HepG2 (cell line): ENCODE results near the gene MAPK9. TPM values are rescaled to one million over a fixed set of nuclear protein-coding genes. Genes with fewer than 3 reads are reported as not detected.

ENCODE experiments used
- ATAC-seq: fragments of 200-7000 bp; cut with Tn5 transposase; 3 replicates; pipeline ENCODE4 v1.9.1; 2020; ENCODE audit warnings: mild to moderate bottlenecking, moderate library complexity
- BruUV-seq: library from RNA; stranded (reverse); fragments of 400-500 nt; replicated peaks from 2 replicates; lab custom pipeline; 2021; lab: Mats Ljungman, UMichigan
- CTCF ChIA-PET: fragments of 300-600 bp; formaldehyde crosslinking; extraction: SDS; loops from one replicate; lab custom pipeline; 2021; ENCODE audit warnings: low total read pairs, inconsistent platforms, low intra/inter-chr PET ratio; lab: Yijun Ruan, JAX
- POLR2A ChIA-PET: fragments of 350-600 bp; sonication (Branson Sonifier 250); formaldehyde crosslinking; loops from one replicate; lab custom pipeline; 2020; ENCODE audit warnings: antibody characterized with exemption, inconsistent platforms; lab: Yijun Ruan, JAX
- DNase-seq: peaks from one replicate; pipeline ENCODE4 v3.0.0-alpha.2; 2015; ENCODE audit warnings: low spot score
- FAIRE-seq: peaks from 3 replicates; lab custom pipeline; 2011; peaks lifted over from hg19 to GRCh38; lab: Jason Lieb, UNC
- H2AFZ ChIP-seq: one replicate; pipeline ENCODE4 v1.6.1; 2011; ENCODE audit warnings: low read length, inconsistent platforms
- H3K27ac ChIP-seq: fragments of 300-600 bp; 3 replicates; pipeline ENCODE4 v1.8.0; 2011; ENCODE audit warnings: mixed run types, mild to moderate bottlenecking, mixed read lengths, low read length, inconsistent platforms; ENCODE audit not compliant: insufficient read depth; ENCODE audit errors: extremely low read length
- H3K27me3 ChIP-seq, 2 experiments: fragments of 200-600 bp in 1 of 2; 2 replicates in 1 of 2; 3 replicates in 1 of 2; pipeline versions ENCODE4 v1.6.0 to v1.8.0; 2011; ENCODE audit warnings: low read length in 2 of 2, mild to moderate bottlenecking in 2 of 2, moderate library complexity in 2 of 2, inconsistent platforms in 1 of 2; ENCODE audit not compliant: insufficient read depth in 2 of 2, control insufficient read depth in 1 of 2
- H3K36me3 ChIP-seq, 2 experiments: fragments of 200-600 bp in 1 of 2; replicated peaks in 1 of 2; 2 replicates in 1 of 2; 3 replicates in 1 of 2; pipeline versions ENCODE4 v1.5.1 to v1.8.0; 2011; ENCODE audit warnings: low read length in 2 of 2, inconsistent platforms in 1 of 2; ENCODE audit not compliant: insufficient read depth in 2 of 2, control insufficient read depth in 1 of 2
- H3K4me1 ChIP-seq: 2 replicates; pipeline ENCODE4 v1.5.1; 2012; ENCODE audit warnings: low read length, inconsistent platforms; ENCODE audit not compliant: insufficient read depth
- H3K4me2 ChIP-seq: 2 replicates; pipeline ENCODE4 v1.6.0; 2011; ENCODE audit warnings: low read depth, low read length, inconsistent platforms
- H3K4me3 ChIP-seq, 3 experiments: fragments of 200-600 bp in 1 of 3; sonication (generic), shearing (Covaris generic) in 1 of 3; replicated peaks in 1 of 3; 2 replicates each; pipeline ENCODE4 v1.5.1; 2011 to 2016; ENCODE audit warnings: low read length in 3 of 3, inconsistent platforms in 2 of 3, low read depth in 2 of 3, mild to moderate bottlenecking in 2 of 3, control low read depth in 1 of 3, mixed read lengths in 1 of 3; ENCODE audit not compliant: insufficient read depth in 1 of 3
- H3K79me2 ChIP-seq: one replicate; pipeline ENCODE4 v1.6.1; 2011; ENCODE audit warnings: low read length, inconsistent platforms; ENCODE audit not compliant: insufficient read depth
- H3K9ac ChIP-seq: 2 replicates; pipeline ENCODE4 v1.6.0; 2011; ENCODE audit warnings: mild to moderate bottlenecking, low read depth, low read length, inconsistent platforms; ENCODE audit not compliant: insufficient read depth
- H3K9me3 ChIP-seq: 2 replicates; pipeline ENCODE4 v1.5.1; 2012; ENCODE audit warnings: mild to moderate bottlenecking, low read length
- H4K20me1 ChIP-seq: 2 replicates; pipeline ENCODE4 v1.6.0; 2011; ENCODE audit warnings: inconsistent platforms, mild to moderate bottlenecking, low read length, moderate library complexity; ENCODE audit not compliant: insufficient read depth
- ARHGAP35 ChIP-seq: sonication (generic); formaldehyde crosslinking; IDR thresholded peaks from 2 replicates; pipeline ENCODE4 v1.9.0; 2022; ENCODE audit warnings: mild to moderate bottlenecking, inconsistent platforms, moderate library complexity, missing genetic modification reagents, borderline replicate concordance
- IKZF4 ChIP-seq: sonication (generic); formaldehyde crosslinking; IDR thresholded peaks from 2 replicates; pipeline ENCODE4 v1.5.1; 2020; ENCODE audit warnings: borderline replicate concordance, mild to moderate bottlenecking, low read depth, missing genetic modification reagents; ENCODE audit errors: not compliant biosample characterization
- MAZ ChIP-seq, 2 experiments: sonication (generic) in 1 of 2; formaldehyde crosslinking in 1 of 2; IDR thresholded peaks; 2 replicates each; pipeline versions ENCODE4 v1.5.0 to v1.6.1; 2012 to 2020; ENCODE audit warnings: low read depth in 2 of 2, mild to moderate bottlenecking in 2 of 2, borderline replicate concordance in 1 of 2, improper control_type of control experiment in 1 of 2, low read length in 1 of 2, missing genetic modification reagents in 1 of 2, moderate library complexity in 1 of 2
- NCOA5 ChIP-seq: sonication (generic); formaldehyde crosslinking; IDR thresholded peaks from 2 replicates; pipeline ENCODE4 v1.4.0; 2020; ENCODE audit warnings: missing genetic modification reagents
- RCOR2 ChIP-seq: IDR thresholded peaks from 2 replicates; pipeline ENCODE4 v1.6.1; 2016; ENCODE audit warnings: missing biosample characterization, missing genetic modification reagents
- SRSF4 ChIP-seq: fragments of 200-400 bp; formaldehyde crosslinking; IDR thresholded peaks from one replicate; pipeline ENCODE4 v1.6.1; 2018; ENCODE audit warnings: mild to moderate bottlenecking, low read depth, low read length, moderate library complexity; ENCODE audit not compliant: poor library complexity, severe bottlenecking
- ZNF101 ChIP-seq: sonication (generic); formaldehyde crosslinking; IDR thresholded peaks from 2 replicates; pipeline ENCODE4 v1.4.0; 2020; ENCODE audit warnings: mild to moderate bottlenecking, low read depth, missing genetic modification reagents, borderline replicate concordance
- ZNF292 ChIP-seq: sonication (generic); formaldehyde crosslinking; IDR thresholded peaks from 2 replicates; pipeline ENCODE4 v1.8.1; 2022; ENCODE audit warnings: mild to moderate bottlenecking, low read depth, missing genetic modification reagents, borderline replicate concordance
- ZNF3 ChIP-seq: IDR thresholded peaks from 2 replicates; pipeline ENCODE4 v1.7.0; 2017; ENCODE audit warnings: inconsistent platforms
- ZNF569 ChIP-seq: sonication (generic); formaldehyde crosslinking; IDR thresholded peaks from 2 replicates; pipeline ENCODE4 v1.5.0; 2020; ENCODE audit warnings: mild to moderate bottlenecking, missing genetic modification reagents, moderate library complexity, borderline replicate concordance
- ZNF780A ChIP-seq: sonication (generic); formaldehyde crosslinking; IDR thresholded peaks from 2 replicates; pipeline ENCODE4 v1.8.0; 2022; ENCODE audit warnings: mild to moderate bottlenecking, missing genetic modification reagents, moderate library complexity
- ZNF790 ChIP-seq: sonication (generic); formaldehyde crosslinking; IDR thresholded peaks from 2 replicates; pipeline ENCODE4 v1.8.0; 2022; ENCODE audit warnings: missing genetic modification reagents, mild to moderate bottlenecking, borderline replicate concordance
- WGBS: methylation state at CpG from one replicate; pipeline ENCODE4 v1.1.6; 2017; ENCODE audit warnings: low lambda C conversion rate; 5-methylcytosine and 5-hydroxymethylcytosine counted together
- in situ Hi-C: cut with HindIII; loops from 2 replicates; pipeline ENCODE4 v1.10.0; 2017; ENCODE audit warnings: low pct_unique_long_range_greater_than_20kb; ENCODE audit not compliant: extremely low pct_ligation_motif_present
- intact Hi-C: fragments of 100-400 bp; cut with micrococcal nuclease; formaldehyde crosslinking; loops from one replicate; pipeline ENCODE4 v1.10.0; 2022; ENCODE audit not compliant: unreplicated experiment
- polyA plus RNA-seq, 8 experiments: library from polyadenylated mRNA; depleted of rRNA in 3 of 8; stranded (reverse) in 7 of 8; unstranded in 1 of 8; fragments of >200 nt; fragmentation: Illumina TruSeq in 4 of 8; extraction: Trizol in 4 of 8; gene quantifications; 2 replicates each; pipeline versions ENCODE4 v1.2.1 to v1.2.3, GENCODE V29; 2011 to 2016; ENCODE audit warnings: low read depth in 4 of 8, missing spikeins in 1 of 8, mixed read lengths in 1 of 8; ENCODE audit not compliant: insufficient read depth in 1 of 8
- total RNA-seq, 5 experiments: library from RNA; depleted of rRNA; stranded (reverse); fragments of >200 nt; fragmentation: Illumina TruSeq; extraction: Trizol; gene quantifications; 2 replicates each; pipeline ENCODE4 v1.2.3, GENCODE V29; 2016; ENCODE audit warnings: low read depth in 1 of 5
- TF ChIP-seq, protein P1 (sequence below): sonication (generic); formaldehyde crosslinking; IDR thresholded peaks from 2 replicates; pipeline ENCODE4 v1.5.1; 2020; ENCODE audit warnings: missing genetic modification reagents, mild to moderate bottlenecking, borderline replicate concordance

Gene MAPK9
- total and polyA plus RNA-seq, 2 of the 13 experiments (the other 11 are each of a cell fraction or from before 2014, with no cell fraction given), result 30.1 to 56.1 TPM

DNA sequence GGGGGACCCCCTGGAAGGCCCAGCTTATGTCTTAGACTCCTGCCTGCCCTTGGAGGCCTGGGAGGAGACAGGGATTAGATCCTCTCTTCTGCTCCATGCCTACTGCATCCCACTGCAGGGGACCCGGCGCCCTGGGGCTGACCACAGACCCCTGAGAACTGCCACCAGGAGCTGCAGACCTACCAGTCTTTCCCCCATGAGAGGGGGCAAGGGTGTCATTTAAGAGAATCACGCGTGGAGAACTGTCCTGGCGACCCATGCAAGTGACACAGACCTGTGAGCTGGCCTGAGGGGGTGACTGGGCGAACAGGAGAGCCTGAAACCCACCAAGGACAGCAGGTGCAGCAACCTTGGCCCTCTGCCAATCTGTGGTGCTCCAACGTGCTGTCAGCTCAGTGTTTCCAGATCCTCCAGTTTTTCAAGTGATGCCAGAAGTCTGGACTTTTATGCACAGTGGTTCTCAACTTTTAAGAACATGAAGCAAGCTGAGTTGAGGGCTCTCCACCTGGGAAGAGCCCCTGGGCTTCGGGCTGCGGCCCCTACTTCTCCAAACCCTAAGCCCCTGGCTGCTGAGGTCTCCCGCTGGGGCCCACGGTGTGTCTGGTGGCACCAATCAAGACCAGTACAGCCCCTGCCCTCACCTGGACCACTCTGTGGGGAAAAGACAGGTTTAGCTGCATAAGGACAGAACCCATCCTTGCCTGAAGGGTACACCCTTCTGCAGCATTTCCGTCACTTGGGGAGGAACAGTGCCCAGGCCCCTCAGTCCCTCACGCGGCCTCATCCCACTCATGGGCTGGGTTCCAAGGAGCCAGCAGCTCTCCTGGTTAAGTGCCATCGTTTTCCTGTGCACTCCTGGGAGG lies 43.1 kb upstream of the MAPK9 start (continued):
- TF ChIP-seq NCOA5 (CRISPR knock-in tag) (no peak), ZNF101 (CRISPR knock-in tag) (no peak)

DNA sequence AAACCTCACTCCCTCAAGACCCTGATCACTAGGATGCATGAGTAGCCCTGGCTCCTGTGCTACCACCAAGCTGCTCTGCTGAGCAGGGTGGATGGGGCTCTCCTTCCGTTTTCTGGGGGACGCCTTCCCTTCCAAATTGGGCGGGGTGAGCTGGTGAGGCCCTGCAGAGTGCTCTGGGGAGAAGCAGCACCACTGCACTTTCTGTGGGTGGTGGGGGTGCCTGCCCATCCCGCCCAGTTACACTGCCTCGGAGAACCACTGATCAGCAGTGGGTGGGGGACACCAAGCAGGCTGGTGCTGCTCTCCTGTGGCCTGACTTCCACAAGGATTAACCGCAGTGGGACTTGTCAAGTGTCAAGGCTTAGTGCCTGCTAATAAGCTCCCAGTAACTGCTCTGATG lies 42.3 kb upstream of the MAPK9 start:
- peaks cover 2 to 47% of the 10 kb centered on the region in 2 experiments; a peak in 4 of 5 replicates for H3K27me3 ChIP-seq
- H3K27ac ChIP-seq, result no peak overlapping the region
- CTCF ChIA-PET, result no interaction called here
- WGBS, result 0% methylated on average over 1 of the region's 6 CpGs
- POLR2A ChIA-PET, result no interaction called here
- FAIRE-seq (no peak), ATAC-seq (no peak), DNase-seq (no peak)
- in situ Hi-C loops, result no loop called here
- H2AFZ ChIP-seq, result no peak overlapping the region
- H3K4me3 ChIP-seq, result no peak overlapping the region
- H3K79me2 ChIP-seq, result no peaks in the 10 kb centered on the region
- no peaks in the 10 kb centered on the region for H3K9me3 ChIP-seq
- no peak overlapping the region for H3K4me2 ChIP-seq
- TF ChIP-seq RCOR2 (CRISPR knock-in tag) (no peak), ZNF292 (CRISPR knock-in tag) (no peak), ZNF780A (no peak), SRSF4 (no peak), ZNF3 (no peak), MAZ (IDR thresholded peaks at IDR 0.05; ENCODE audit: borderline replicate concordance, low read depth, low read length) (no peak), MAZ (CRISPR knock-in tag; IDR thresholded peaks at IDR 0.05; ENCODE audit: low read depth) (no peak), ZNF569 (no peak), ARHGAP35 (no peak), ZNF790 (no peak), IKZF4 (CRISPR knock-in tag) (no peak)
- TF ChIP-seq, protein P1, sequence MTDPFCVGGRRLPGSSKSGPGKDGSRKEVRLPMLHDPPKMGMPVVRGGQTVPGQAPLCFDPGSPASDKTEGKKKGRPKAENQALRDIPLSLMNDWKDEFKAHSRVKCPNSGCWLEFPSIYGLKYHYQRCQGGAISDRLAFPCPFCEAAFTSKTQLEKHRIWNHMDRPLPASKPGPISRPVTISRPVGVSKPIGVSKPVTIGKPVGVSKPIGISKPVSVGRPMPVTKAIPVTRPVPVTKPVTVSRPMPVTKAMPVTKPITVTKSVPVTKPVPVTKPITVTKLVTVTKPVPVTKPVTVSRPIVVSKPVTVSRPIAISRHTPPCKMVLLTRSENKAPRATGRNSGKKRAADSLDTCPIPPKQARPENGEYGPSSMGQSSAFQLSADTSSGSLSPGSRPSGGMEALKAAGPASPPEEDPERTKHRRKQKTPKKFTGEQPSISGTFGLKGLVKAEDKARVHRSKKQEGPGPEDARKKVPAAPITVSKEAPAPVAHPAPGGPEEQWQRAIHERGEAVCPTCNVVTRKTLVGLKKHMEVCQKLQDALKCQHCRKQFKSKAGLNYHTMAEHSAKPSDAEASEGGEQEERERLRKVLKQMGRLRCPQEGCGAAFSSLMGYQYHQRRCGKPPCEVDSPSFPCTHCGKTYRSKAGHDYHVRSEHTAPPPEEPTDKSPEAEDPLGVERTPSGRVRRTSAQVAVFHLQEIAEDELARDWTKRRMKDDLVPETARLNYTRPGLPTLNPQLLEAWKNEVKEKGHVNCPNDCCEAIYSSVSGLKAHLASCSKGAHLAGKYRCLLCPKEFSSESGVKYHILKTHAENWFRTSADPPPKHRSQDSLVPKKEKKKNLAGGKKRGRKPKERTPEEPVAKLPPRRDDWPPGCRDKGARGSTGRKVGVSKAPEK (CRISPR knock-in tag), result no peak
- no peaks in the 10 kb centered on the region for H4K20me1 ChIP-seq
- H3K4me1 ChIP-seq, result 0 out of 2 replicates have a peak, but pooled peaks cover 8% of the 10 kb centered on the region
- intact Hi-C loops, result no loop called here
- no TSS peak for BruUV-seq
- no peak overlapping the region for H3K9ac ChIP-seq
- no peaks in the 10 kb centered on the region for H3K36me3 ChIP-seq
